Endothelial cell of umbilical vein (primary cell): ENCODE results near the gene UBR7. TPM values are rescaled to one million over a fixed set of nuclear protein-coding genes. Genes with fewer than 3 reads are reported as not detected.

ENCODE experiments used
- BruUV-seq: library from RNA; stranded (reverse); fragments of 400-500 nt; replicated peaks from 2 replicates; lab custom pipeline; 2021; lab: Mats Ljungman, UMichigan
- CTCF ChIA-PET: fragments of 300-600, 350-600 bp; sonication (Branson Sonifier 250); formaldehyde crosslinking; loops from one replicate; lab custom pipeline; 2021; ENCODE audit warnings: antibody characterized with exemption, inconsistent platforms; lab: Charles Lee
- POLR2A ChIA-PET: fragments of 300-600, 350-600 bp; sonication (Branson Sonifier 250); formaldehyde crosslinking; loops from one replicate; lab custom pipeline; 2021; ENCODE audit warnings: antibody characterized with exemption, inconsistent platforms; lab: Charles Lee
- DNase-seq: peaks from one replicate; pipeline ENCODE4 v3.0.0-alpha.2; 2011; ENCODE audit warnings: low read depth, low spot score
- FAIRE-seq: peaks from 2 replicates; lab custom pipeline; 2011; peaks lifted over from hg19 to GRCh38; lab: Jason Lieb, UNC
- H2AFZ ChIP-seq: 2 replicates; pipeline ENCODE4 v1.6.0; 2012; ENCODE audit warnings: low read depth, low read length, control low read depth, inconsistent platforms
- H3K27ac ChIP-seq: 2 replicates; pipeline ENCODE4 v1.5.1; 2011; ENCODE audit warnings: low read depth, mild to moderate bottlenecking, control low read depth, low read length, moderate library complexity; ENCODE audit not compliant: insufficient read depth
- H3K27me3 ChIP-seq, 2 experiments: 2 replicates each; pipeline versions ENCODE4 v1.6.0 to v1.6.1; 2011; ENCODE audit warnings: low read length in 2 of 2, mixed read lengths in 1 of 2; ENCODE audit not compliant: control insufficient read depth in 2 of 2, insufficient read depth in 2 of 2
- H3K36me3 ChIP-seq, 2 experiments: 2 replicates in 1 of 2; 3 replicates in 1 of 2; pipeline ENCODE4 v1.5.1; 2011; ENCODE audit warnings: low read length in 2 of 2, mild to moderate bottlenecking in 1 of 2, moderate library complexity in 1 of 2; ENCODE audit not compliant: control insufficient read depth in 2 of 2, insufficient read depth in 2 of 2; ENCODE audit errors: extremely low read depth in 1 of 2
- H3K4me1 ChIP-seq: 3 replicates; pipeline ENCODE4 v1.5.1; 2011; ENCODE audit warnings: mild to moderate bottlenecking, low read length; ENCODE audit not compliant: control insufficient read depth, insufficient read depth; ENCODE audit errors: extremely low read depth
- H3K4me2 ChIP-seq: 2 replicates; pipeline ENCODE4 v1.6.1; 2011; ENCODE audit warnings: low read length, control low read depth, mixed read lengths; ENCODE audit not compliant: insufficient read depth
- H3K4me3 ChIP-seq, 3 experiments: fragments of 200-600 bp in 1 of 3; sonication (generic), shearing (Covaris generic) in 1 of 3; replicated peaks in 1 of 3; 2 replicates each; pipeline ENCODE4 v1.5.1; 2011 to 2016; ENCODE audit warnings: control low read depth in 3 of 3, low read length in 3 of 3, mild to moderate bottlenecking in 2 of 3, inconsistent platforms in 1 of 3, low read depth in 1 of 3, moderate library complexity in 1 of 3; ENCODE audit not compliant: insufficient read depth in 1 of 3
- H3K79me2 ChIP-seq: 2 replicates; pipeline ENCODE4 v1.6.0; 2012; ENCODE audit warnings: low read length, inconsistent platforms; ENCODE audit not compliant: control insufficient read depth, insufficient read depth
- H3K9ac ChIP-seq: replicated peaks from 2 replicates; pipeline ENCODE3; 2011; ENCODE audit warnings: low read length, control low read depth; ENCODE audit not compliant: insufficient read depth; ENCODE audit errors: extremely low read depth
- H3K9me1 ChIP-seq: replicated peaks from 3 replicates; pipeline ENCODE4 v1.6.0; 2011; ENCODE audit warnings: mild to moderate bottlenecking, low read length; ENCODE audit not compliant: control insufficient read depth, insufficient read depth; ENCODE audit errors: extremely low read depth
- H3K9me3 ChIP-seq: replicated peaks from 2 replicates; pipeline ENCODE4 v1.5.1; 2012; ENCODE audit warnings: low read length, inconsistent platforms; ENCODE audit not compliant: control insufficient read depth, insufficient read depth
- H4K20me1 ChIP-seq: replicated peaks from 2 replicates; pipeline ENCODE3; 2011; ENCODE audit warnings: mild to moderate bottlenecking, low read length; ENCODE audit not compliant: control insufficient read depth, insufficient read depth; ENCODE audit errors: extremely low read depth
- CTCF ChIP-seq, 2 donors: IDR thresholded peaks; 1 replicate in 1 of 2; 2 replicates in 1 of 2; pipeline ENCODE4 v1.5.1; 2011; ENCODE audit warnings: low read length in 2 of 2, mild to moderate bottlenecking in 2 of 2, moderate library complexity in 2 of 2, control low read depth in 1 of 2, inconsistent platforms in 1 of 2, low read depth in 1 of 2; ENCODE audit not compliant: insufficient read depth in 1 of 2; ENCODE audit errors: extremely low read depth in 1 of 2
- EZH2 ChIP-seq: IDR thresholded peaks from 2 replicates; pipeline ENCODE4 v1.6.1; 2012; ENCODE audit warnings: borderline replicate concordance, low read depth, mild to moderate bottlenecking, moderate library complexity, low read length, inconsistent platforms; ENCODE audit not compliant: severe bottlenecking
- FOS ChIP-seq: IDR thresholded peaks from 2 replicates; pipeline ENCODE4 v1.6.1; 2011; ENCODE audit warnings: mild to moderate bottlenecking, low read length, moderate library complexity, borderline replicate concordance; ENCODE audit not compliant: insufficient read depth
- GATA2 ChIP-seq: IDR thresholded peaks from 2 replicates; pipeline ENCODE4 v1.7.0; 2011; ENCODE audit warnings: low read depth, mild to moderate bottlenecking, moderate library complexity, mixed read lengths, low read length; ENCODE audit not compliant: insufficient read length, insufficient read depth
- JUN ChIP-seq: IDR thresholded peaks from 2 replicates; pipeline ENCODE4 v1.6.1; 2011; ENCODE audit warnings: borderline replicate concordance, low read depth; ENCODE audit not compliant: insufficient read length, insufficient read depth
- MAX ChIP-seq: IDR thresholded peaks from 2 replicates; pipeline ENCODE4 v1.6.1; 2011; ENCODE audit not compliant: insufficient read depth, insufficient read length
- MYC ChIP-seq: IDR thresholded peaks from one replicate; pipeline ENCODE4 v1.6.1; 2011; ENCODE audit warnings: mild to moderate bottlenecking, low read depth, low read length
- POLR2AphosphoS5 ChIP-seq: IDR thresholded peaks from 2 replicates; pipeline ENCODE4 v1.6.1; 2012; ENCODE audit warnings: low read depth, mild to moderate bottlenecking, control low read depth, low read length, moderate library complexity; ENCODE audit not compliant: insufficient read depth
- dilution Hi-C: fragments of 300-500 bp; cut with MboI; formaldehyde crosslinking; loops from one replicate; pipeline ENCODE4 v1.15.0; 2019; ENCODE audit warnings: low sequenced_read_pairs; ENCODE audit not compliant: extremely low pct_ligation_motif_present
- intact Hi-C: fragments of 100-400 bp; cut with micrococcal nuclease; formaldehyde crosslinking; loops from one replicate; pipeline ENCODE4 v1.10.0; 2022
- polyA plus RNA-seq, 4 experiments: library from polyadenylated mRNA; depleted of rRNA in 3 of 4; stranded (reverse) in 3 of 4; unstranded in 1 of 4; fragments of >200 nt; gene quantifications; 2 replicates each; pipeline versions ENCODE4 v1.2.1 to v1.2.3, GENCODE V29; 2011 to 2012; ENCODE audit warnings: missing spikeins in 1 of 4
- total RNA-seq: library from RNA; stranded (reverse); gene quantifications from 2 replicates; pipeline ENCODE4 v1.2.3, GENCODE V29; 2021

The UBR7 gene
- total and polyA plus RNA-seq, 2 donors (not counting 3 experiments of a cell fraction or from before 2014, with no cell fraction given), result 16.8 to 24.1 TPM

GRCh38 chr14:93240678-93241000 is 33.6 kb downstream of the UBR7 start:
- Histone ChIP-seq H3K9ac (no peak overlapping the region), H3K4me1 (no peaks in the 10 kb centered on the region), H3K4me2 (no peak overlapping the region), H2AFZ (no peak overlapping the region), H3K4me3 (no peak overlapping the region), H3K27me3 (no peaks in the 10 kb centered on the region), H3K79me2 (no peaks in the 10 kb centered on the region), H3K9me1 (no peaks in the 10 kb centered on the region), H3K27ac (no peak overlapping the region), H3K36me3 (peaks cover 8 to 23% of the 10 kb centered on the region in 2 experiments), H4K20me1 (no peaks in the 10 kb centered on the region), H3K9me3 (no peaks in the 10 kb centered on the region)
- FAIRE-seq, result no peak
- dilution Hi-C loops (no loop called here), intact Hi-C loops (no loop called here)
- TF ChIP-seq FOS, result no peak
- TF ChIP-seq EZH2, result no peak
- no peak for TF ChIP-seq CTCF (IDR thresholded peaks at IDR 0.05; ENCODE audit: extremely low read depth in 1 of 2, insufficient read depth in 1 of 2, low read depth in 1 of 2, low read length in 2 of 2)
- no peak for TF ChIP-seq JUN
- no peak for TF ChIP-seq GATA2
- TF ChIP-seq POLR2AphosphoS5, result no peak
- no peak for TF ChIP-seq MYC
- TF ChIP-seq MAX, result no peak
- ChIA-PET CTCF (no interaction called here), POLR2A (no interaction called here)
- BruUV-seq, result no TSS peak
- DNase-seq, result no peak
